ENCODE results near the gene CPNE8. TPM values are rescaled to one million over a fixed set of nuclear protein-coding genes. Genes with fewer than 3 reads are reported as not detected.
"Not testable (repeated sequence)": the region's sequence is repeated elsewhere in the genome, so short reads cannot be mapped to it uniquely, and the experiment has no call there.

The CPNE8 gene
- total RNA-seq, 1 donor from 2014 or later: 14.8 TPM

DNA sequence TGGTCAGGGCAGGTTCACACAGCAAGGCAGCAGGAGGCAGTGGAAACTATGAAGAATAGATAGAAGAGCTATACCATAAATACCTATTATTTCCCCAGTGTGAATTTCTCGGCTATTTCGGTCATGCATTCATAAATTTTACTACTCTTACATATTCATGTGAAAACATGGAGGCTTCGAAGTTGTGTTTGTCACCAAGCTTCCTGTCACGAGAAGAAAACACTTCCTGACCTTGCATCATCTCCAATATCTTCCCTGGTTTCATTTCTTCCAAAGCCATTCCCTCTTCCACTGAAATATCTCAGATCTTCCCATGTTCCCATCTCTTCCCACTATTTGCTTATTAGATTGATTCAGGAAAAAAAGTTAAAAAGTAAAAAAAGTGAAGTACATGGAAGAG lies 80.4 kb downstream of the CPNE8 start:
- no peak for DNase-seq (ENCODE audit: low spot score)

DNA sequence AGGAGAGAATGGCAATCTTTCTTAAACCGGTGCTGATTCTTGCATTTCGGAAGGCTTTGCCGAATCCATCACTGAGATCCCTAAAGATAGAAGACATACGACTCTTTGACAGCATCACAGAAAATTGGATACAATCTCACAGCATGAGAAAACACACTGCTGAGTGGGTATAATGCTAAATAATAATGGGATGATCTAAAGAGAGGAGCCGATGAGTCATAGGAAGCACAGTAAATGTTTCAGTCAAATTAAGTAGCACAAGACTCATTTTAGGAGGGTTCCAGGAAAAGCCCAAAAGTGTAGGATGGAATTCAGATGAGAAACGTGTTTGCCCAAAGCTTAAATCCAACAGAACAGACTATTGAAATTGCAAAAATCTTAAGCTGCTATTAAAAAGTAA lies 81.7 kb downstream of the CPNE8 start:
- DNase-seq (ENCODE audit: low spot score): no peak

DNA sequence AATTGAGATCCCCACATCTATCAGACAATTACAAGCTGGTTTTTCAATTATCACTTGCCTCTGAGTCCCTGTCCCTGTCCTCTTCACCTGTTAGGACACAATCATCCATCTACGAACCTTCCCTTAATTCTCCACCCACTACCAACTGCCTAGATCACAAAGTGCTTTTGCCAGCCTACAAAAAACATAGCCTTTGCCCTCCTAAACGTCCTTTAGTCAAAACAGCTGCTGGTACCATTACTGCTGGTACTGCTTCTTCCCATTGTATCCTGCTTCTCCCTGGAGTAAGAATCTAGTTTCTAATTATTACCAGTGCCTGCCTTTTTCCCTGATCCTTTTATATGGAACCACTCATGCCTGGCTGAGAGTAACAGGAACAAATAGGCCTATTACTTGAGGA lies 82.1 kb downstream of the CPNE8 start:
- DNase-seq (ENCODE audit: low spot score): no peak

DNA sequence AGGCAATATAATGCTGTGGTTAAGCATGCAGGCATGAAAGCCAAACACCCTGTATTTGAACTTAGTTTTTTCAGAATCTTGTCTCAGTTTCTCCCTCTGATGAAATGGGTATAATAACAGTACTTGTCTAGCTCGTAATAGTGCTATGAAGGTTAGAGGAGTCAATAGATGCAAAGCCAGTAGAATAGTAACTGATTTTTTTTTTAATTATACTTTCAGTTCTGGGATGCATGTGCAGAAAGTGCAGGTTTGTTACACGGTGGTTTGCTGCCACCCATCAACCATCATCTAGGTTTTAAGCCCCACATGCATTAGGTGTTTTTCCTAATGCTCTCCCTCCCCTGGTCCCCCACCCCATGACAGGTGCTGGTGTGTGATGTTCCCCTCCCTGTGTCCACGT lies 87.4 kb downstream of the CPNE8 start:
- DNase-seq (ENCODE audit: low spot score): no peak

DNA sequence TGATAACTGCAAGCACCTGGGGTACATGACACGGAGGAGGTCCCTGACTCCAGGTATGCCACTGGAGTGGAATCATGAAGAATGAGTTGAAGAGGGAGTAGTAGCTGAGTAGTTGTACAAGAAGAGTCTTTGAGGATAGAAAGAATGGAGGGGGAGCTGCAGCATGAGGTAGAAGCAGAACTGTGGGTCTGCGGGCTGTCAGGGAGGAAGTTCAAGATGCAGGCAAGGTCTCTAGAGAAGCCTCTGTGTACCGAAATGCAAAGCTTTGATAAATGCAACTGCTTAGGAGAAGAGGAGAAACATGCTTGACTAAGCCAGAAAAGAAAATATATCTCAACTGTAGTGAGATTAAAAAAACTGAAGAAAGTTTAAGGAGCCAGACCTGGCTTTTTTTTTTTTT lies 91.5 kb downstream of the CPNE8 start:
- no peak for DNase-seq (ENCODE audit: low spot score)

DNA sequence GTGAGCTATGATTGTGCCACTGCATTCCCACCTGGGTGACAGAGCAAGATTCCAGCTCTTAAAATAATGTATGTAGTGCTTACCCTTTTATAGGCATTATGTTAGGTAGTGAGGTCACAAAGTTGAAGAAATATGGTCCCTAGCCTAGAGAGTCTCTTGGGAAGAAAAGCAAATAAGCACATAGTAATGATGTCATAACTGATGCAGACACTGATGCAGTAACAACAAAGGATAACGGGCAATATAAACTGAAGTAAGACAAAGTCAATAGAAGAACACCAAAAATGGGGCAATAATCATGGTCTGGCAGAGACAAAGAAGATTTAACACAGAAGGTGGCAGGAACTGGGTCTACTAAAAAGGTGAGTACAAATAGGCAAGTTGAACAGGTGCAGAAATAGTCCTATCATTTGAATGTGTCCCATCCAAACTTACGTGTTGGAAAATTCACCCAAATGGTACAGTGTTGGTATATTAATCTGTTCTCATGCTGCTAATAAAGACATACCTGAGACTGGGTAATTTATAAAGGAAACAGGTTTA lies 93.5 kb downstream of the CPNE8 start:
- DNase-seq (ENCODE audit: low spot score): no peak

DNA sequence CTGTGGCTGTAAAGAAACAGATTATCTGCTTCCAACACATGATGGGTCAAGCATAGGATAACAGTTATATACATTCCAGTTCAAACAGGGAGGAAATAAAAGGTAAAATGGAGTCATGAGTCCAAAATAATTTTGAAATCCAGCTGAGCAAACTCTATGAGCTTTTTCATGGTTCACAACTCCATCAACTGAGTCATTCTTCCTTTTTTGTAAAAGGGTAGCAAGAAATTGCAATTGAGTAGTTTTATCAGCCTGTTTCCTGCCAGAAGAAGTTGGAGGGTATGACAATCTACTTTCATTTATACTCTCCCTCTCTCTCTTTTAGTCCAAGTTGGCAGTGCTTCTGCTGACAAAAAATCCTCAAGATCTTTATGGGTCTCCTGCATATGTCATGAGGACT lies 95.6 kb downstream of the CPNE8 start:
- DNase-seq (ENCODE audit: low spot score): no peak

DNA sequence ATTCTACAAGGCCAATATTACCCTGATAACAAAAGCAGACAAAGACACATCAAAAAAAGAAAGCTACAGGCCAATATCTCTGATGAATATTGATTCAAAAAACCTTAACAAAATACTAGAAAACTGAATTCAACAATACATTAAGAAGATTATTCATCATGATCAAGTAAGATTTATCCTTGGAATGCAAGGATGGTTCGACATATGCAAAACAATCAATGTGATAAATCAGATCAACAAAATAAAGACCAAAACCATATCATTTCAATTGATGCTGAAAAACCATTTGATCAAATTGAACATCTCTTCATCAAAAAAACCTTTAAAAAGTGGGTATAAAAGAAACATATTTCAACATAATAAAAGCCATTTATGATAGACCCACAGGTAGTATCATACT lies 117.3 kb downstream of the CPNE8 start:
- no peak for DNase-seq (ENCODE audit: low spot score)

DNA sequence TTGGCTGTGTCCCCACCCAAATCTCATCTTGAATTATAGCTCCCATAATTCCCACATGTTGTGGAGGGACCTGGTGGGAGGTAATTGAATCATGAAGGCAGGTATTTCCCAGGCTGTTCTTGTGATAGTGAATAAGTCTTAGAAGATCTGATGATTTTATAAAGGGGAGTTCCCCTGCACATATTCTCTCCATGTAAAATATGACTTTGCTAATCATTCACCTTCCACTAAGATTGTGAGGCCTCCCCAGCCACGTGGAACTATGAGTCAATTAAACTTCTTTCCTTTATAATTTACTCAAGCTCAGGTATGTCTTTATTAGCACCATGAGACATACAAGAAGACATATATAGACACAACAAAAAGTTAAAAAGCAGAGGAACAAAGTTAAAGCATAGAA lies 120.0 kb downstream of the CPNE8 start:
- no peak for DNase-seq (ENCODE audit: low spot score)

DNA sequence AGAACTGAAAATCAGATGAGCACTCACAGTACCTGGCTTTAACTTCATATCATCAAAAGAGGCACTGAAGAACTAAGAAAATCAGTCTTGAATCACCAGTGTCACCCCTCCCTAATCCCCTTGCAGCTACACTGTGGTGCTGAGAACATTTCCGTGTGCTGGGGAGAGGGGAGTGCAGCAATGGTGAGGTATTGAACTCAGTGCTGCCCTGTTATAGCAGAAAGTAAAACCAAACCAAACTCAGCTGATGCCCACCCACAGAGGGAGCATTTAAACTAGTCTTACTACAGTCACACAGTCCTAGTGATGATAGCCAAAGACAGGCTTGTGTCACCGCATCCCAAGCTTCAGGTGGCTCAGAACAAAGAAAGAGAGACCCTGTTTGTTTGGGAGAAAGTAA lies 122.1 kb downstream of the CPNE8 start:
- DNase-seq (ENCODE audit: low spot score): no peak

DNA sequence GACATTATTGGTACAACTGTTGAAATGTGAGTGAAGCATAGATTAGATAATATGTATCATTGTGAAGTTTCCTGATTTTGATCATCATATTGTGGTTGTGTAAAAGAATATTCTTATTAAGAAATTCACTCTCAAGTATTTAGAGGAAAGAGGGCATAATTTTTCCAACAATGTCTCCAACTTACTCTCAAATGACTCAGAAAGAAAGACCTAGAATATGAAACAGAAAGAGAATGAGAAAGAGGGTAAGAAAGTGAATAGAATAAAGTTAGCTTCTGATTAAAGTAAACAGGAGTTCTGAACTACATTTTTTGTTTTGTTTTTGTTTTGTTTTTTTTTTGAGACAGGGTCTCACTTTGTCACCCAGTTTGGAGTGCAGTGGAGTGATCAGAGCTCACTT lies 123.0 kb downstream of the CPNE8 start:
- no peak for DNase-seq (ENCODE audit: low spot score)

DNA sequence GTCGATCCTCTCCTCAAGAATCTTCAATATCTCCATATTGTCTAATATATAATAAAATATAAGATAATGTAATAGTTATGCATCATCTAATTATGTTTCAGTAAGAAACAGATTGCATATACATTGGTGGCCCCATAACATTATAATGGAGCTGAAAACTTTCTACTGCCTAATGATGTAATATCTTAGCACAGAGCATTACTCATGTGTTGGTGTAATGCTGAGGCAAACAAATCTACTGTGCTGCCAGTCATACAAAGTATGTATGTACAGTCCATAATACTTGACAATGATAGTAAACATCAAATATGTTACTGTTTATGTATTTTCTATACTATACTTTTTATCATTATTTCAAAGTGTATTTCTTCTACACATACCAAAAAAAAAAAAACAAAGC lies 128.7 kb downstream of the CPNE8 start:
- no peak for DNase-seq (ENCODE audit: low spot score)

DNA sequence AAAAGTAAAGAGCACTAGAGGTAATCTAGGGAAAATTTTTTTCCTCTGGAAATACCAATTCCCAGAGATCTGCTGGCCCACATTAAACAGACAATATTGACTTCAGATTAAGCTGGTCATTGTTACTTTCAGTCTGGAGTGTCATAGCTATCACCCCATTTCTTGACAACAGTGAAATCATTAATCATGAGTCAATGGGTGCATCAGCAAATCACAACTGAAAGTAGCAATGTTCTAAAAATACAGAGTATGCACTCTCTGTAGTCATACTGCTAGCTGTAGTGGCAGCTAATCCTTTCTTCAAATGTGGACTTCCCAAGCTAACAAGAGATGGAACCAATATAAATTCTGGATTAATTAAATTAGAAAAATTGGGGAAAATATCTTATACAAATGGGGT lies 129.9 kb downstream of the CPNE8 start:
- DNase-seq (ENCODE audit: low spot score): no peak

DNA sequence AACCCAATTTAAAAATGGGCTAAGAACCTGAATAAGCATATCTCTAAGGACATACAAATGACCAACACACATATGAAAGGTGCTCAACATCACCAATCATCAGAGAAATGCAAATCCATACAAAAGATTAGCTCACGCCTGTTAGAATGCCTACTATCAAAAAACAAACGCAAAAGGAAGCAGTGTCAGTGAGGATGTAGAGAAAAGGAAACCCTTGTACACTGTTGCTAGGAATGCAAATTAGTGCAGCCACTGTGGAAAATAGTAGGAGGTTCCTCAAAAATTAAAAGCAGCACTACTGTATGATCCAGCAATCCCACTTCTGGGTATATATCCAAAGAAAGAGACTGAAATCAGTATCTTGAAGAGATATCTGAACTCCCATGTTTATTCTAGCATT lies 133.0 kb downstream of the CPNE8 start:
- no peak for DNase-seq (ENCODE audit: low spot score)

DNA sequence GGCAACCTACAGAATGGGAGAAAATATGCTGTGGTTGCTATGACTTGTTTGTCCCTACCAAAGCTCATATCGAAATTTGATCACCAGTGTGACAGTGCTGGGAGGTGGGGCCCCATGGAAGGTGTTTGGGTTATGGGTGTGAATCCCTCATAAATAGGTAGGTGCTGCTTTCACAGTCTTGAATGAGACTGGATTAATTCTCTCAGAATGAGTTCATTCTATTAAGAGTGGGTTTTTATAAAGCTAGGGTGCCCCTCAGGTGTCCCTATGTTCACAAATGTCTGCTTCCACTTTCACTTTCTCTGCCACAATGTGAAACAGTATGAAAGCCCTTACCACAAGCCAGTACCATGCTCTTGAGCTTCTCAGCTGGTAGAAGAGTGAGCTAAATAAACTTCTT lies 133.5 kb downstream of the CPNE8 start:
- no peak for DNase-seq (ENCODE audit: low spot score)

DNA sequence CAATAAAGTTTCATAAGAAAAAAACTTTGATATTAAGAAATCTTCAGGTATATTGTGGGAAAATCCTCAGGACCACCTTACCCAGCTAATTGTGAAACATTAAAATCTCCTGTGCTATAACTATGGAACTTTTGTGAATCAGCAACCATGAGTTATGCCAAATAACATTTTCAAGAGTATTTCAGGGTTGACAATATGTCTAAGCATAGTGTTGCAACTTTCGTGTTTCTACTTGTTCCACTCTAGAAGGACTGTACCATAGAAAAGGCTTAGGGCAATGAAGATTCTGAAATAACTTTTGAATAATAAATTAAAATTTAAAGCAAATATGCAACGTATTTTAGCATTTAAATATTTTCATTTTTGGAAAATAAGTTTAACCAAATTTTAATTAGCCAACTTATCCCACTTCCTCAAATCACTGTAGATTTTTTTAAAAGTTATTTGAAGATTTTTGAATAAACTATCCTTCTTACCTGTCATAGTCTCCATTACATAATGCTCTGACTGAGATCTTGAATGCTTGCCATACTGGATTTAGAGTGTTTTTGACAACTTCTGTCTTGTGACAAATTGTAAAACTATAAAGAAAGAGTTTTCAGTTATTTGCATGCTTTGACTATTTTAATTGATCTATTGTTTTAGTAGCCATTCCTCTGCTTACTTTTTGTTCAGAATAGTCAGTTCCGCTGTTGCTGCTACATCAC lies 143.6 kb downstream of the CPNE8 start:
- no peak for DNase-seq (ENCODE audit: low spot score)

DNA sequence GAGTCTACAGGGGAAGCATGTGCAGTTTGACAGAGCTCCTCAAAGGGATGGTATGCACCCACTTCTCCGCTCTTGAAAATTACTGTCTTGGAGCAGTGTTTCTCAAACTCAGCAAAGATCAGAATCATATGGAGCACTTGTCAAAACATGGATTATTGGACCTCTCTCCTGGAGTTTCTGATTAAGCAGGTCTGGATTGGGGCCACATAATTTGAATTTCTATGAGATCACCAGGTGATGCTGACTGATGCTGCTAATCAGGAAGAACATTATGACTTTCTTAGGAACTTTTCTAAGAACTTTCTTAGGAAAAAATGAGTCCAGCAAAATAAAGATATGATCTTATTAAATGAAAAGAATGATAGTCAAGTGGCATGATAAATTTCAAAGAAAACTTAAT lies 144.3 kb downstream of the CPNE8 start:
- no peak for DNase-seq (ENCODE audit: low spot score)

DNA sequence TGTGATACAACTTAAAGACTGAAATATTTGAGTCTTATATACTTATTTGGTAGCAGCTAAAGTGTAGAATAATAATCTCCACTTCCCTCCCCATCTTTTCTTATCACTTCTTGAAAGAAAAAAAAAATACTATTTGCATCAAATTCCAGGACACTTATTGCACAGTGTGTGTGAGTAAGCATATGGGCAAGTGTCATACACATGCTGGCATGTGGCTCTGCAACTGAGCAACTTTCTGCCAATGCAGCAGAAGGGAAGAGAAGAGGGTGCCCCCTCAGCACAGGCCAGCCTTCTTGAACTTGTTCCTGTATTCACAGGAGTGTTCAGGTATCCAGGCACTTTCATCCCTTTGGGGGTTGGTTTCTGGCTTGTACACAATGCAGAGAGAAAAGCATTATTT lies 145.8 kb downstream of the CPNE8 start:
- DNase-seq (ENCODE audit: low spot score): no peak

DNA sequence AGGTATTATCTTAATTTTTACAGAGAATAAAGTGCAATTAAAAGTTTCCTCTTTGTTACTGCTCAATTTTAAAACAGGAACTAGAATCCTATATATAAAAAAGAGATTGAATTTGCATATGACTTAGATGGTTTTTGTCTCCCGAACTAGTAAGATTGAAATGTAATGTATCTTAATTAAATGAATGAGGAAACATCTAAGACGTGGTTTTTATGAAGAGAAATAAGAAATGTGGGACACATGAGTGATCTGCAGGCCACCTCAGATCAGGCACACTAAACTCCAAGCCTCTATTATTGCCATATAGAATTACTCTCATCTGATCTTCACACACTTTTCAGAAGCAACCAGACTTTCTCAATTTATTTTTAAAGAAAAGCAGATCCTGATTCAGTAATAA lies 158.6 kb downstream of the CPNE8 start:
- DNase-seq (ENCODE audit: low spot score): no peak

DNA sequence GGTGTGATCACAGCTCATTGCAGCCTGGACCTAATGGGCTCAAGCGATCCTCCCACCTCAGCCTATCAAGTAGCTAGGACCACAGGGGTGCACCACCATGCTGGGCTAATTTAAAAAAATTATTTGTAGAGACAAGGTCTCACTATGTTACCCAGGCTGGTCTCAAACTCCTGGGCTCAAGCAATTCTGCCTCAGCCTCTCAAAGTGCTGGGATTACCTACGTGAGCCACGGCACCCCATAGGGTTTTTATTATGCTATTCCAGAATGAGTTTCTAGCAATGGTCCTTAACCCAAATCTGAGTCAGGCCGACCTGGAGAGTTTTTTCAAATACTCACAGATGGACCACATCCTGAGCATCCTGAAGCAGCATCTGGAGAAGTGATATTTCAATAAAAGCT lies 159.8 kb downstream of the CPNE8 start:
- DNase-seq (ENCODE audit: low spot score): no peak

DNA sequence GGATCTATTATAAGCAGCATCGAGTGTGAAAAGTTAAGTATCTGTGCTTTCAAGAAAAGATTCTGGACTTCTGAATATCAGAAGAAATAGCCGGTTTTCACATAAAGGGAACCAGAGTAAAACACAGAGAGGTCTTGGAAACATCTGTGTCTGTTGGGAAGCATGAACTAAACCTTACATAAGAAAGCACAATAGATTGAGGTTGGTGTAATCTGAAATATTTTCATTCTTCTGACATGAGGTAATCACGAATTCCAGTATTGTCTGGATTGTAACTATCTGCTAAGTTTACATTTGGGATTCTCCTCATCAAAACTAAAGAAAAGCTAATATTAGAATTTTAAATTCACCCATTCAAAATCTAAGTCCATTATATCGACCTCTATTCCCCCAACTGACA lies 161.3 kb downstream of the CPNE8 start:
- no peak for DNase-seq (ENCODE audit: low spot score)

DNA sequence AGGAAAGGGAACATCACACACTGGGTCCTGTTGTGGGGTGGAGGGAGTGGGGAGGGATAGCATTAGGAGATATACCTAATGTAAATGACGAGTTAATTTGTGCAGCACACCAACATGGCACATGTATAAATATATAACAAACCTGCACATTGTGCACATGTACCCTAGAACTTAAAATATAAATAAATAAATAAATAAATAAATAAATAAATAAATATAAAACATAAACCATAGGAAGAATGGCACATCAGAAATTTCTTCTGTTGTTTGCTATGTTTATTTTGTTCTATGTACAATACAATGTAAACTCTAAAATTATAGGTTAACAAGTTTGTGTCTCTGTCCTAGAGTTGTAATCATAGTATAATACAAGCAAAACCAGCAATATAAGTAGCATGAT lies 162.9 kb downstream of the CPNE8 start:
- DNase-seq (ENCODE audit: low spot score): not testable (repeated sequence)

DNA sequence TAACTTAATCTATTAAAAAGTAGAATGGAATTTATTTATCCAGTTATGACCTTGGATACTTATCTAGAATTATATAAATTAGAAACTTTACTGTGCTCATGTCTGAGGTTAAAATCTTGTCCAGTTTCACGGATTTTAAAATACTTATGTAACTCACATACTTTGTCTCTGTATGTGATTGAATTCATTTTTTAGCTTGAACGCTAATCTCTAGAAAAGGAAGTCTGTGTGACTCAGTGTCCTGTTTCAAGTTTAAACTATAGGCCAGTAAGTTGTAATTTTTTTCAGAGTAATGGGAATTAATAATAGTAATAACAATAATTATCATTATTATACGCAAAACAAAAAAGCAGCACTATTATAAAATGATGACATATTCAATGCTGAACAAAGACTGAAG lies 168.6 kb downstream of the CPNE8 start:
- DNase-seq (ENCODE audit: low spot score): no peak

DNA sequence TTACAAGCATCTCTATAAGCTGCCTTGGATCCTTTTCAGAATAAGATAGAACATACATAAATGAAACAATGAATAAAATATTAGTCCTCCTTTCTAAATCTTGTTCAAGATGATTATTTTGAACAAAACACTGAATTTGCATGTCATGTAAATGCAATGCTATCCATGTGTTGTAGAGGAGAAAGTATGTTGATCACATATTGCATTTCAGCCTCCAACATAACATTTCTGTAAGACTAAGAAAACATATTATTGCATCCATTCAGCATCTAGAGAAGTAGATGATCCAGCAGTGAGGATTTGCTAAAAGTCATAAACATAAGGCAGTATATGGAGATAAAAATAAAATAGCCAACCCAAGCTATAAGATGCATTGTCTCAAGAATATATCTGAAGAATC lies 172.6 kb downstream of the CPNE8 start:
- no peak for DNase-seq (ENCODE audit: low spot score)

Data from mucosa of gallbladder (tissue), 1 donor.